Sigmoid colon (tissue), 3 donors: ENCODE results near the gene RPS3.

ENCODE experiments used
- POLR2A ChIP-seq, 2 donors: fragments of 450-650 bp; IDR thresholded peaks; one replicate each; pipeline ENCODE4 v1.6.1; 2016; ENCODE audit warnings: antibody characterized with exemption in 2 of 2, mild to moderate bottlenecking in 2 of 2, moderate library complexity in 2 of 2
- TF ChIP-seq, protein P1 (sequence below), 4 experiments: fragments of 450-650 bp in 3 of 4; fragments of 200-600 bp in 1 of 4; IDR thresholded peaks; one replicate each; pipeline ENCODE4 v1.5.1; 2016 to 2019; ENCODE audit warnings: antibody characterized with exemption in 4 of 4, mild to moderate bottlenecking in 3 of 4, moderate library complexity in 2 of 4

DNA sequence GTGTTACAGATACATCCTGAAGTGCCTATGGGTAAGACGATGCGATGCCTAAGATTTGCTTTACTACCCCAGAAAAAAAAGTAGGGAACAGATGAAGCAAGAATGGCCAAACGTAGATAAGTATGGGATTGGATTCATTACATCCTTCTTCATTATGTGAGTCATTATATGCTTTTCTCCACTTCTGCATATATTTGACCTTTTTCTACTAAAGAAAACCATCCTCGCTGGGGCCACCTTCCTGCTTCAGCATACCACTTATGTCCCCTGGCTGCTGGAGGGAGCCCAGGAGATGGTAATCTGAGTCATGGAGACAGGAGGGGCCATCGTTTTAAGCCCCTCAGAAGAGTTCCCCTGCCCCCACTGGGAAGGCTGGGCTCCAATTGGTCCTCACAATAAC is 48.1 kb downstream of the RPS3 start:
- TF ChIP-seq, protein P1, sequence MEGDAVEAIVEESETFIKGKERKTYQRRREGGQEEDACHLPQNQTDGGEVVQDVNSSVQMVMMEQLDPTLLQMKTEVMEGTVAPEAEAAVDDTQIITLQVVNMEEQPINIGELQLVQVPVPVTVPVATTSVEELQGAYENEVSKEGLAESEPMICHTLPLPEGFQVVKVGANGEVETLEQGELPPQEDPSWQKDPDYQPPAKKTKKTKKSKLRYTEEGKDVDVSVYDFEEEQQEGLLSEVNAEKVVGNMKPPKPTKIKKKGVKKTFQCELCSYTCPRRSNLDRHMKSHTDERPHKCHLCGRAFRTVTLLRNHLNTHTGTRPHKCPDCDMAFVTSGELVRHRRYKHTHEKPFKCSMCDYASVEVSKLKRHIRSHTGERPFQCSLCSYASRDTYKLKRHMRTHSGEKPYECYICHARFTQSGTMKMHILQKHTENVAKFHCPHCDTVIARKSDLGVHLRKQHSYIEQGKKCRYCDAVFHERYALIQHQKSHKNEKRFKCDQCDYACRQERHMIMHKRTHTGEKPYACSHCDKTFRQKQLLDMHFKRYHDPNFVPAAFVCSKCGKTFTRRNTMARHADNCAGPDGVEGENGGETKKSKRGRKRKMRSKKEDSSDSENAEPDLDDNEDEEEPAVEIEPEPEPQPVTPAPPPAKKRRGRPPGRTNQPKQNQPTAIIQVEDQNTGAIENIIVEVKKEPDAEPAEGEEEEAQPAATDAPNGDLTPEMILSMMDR (IDR thresholded peaks at IDR 0.05) = no peak
- no peak for TF ChIP-seq POLR2A (IDR thresholded peaks at IDR 0.05)
